Fibroblast of upper back skin (primary cell): ENCODE data around the gene KIF6.

Experiments used
- DNase-seq: peaks from one replicate; pipeline ENCODE4 v3.0.0-alpha.2; 2013

Gene KIF6

GRCh38 chr6:39366931-39367618 is 358.1 kb downstream of the KIF6 start:
- DNase-seq: no peak

- DNase-seq: peak; percentile 68
These were observed 359.7 kb downstream of the KIF6 start for GRCh38 chr6:39365281-39366074.

GRCh38 chr6:39363280-39363679 is 361.9 kb downstream of the KIF6 start:
- no peak for DNase-seq

DNA sequence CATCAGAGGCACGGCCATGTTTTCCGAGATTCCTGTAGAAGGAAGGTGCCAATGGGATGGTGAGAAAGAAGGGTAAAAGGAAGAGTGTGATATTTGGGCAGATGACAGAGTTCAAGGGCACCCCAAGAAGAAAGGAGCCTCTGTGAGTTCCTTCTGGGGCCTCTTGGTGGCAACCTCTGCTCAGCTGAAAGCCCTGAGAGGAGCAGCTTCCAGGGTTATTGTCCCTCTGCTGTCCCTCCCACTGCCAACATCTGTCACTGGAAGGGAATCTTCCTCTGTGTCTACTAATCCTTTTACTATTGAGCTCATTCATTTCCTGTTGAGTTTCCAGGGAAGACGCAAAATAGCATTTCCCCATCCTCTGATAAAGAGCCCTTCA is 362.7 kb downstream of the KIF6 start:
- DNase-seq: peak; percentile 25

DNA sequence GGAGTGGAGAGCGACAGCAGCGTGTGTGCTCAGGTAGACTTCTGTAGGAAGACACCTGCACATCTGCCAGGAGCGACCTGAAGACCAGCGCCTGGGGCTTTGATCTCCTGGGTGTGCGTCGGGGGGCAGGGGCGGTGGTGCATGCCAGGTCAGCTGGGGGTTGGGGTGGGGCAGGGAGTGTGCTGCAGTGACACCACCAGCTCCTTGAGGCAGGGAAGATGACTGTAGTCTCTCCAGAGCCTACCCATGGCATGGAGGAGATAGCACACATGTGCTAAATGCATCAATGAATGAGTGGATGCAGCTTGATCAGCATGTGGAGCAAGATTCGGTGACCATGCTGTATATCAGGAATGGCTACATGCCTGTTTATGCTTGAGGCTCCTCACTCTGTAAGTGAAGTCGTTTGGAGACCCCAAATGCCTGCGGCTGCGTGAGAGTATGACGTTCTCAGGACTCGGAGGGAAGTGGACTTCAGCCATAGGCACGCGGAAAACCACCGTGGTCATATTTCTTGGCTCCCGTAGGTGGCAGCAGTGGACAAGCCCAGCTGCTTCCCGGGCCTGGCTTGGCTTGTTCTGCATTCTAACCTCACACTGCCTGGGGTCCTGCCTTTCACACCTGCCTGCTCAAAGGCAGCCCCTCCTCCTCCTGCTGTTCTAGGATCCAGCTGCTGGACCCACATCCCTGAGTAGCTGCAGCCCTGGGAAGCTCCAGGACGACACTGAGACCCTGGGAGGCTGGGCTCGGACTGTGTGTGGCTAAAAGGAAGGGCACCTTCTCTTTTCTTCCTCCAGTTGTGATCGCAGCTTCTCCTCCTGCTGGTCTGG is 363.3 kb downstream of the KIF6 start:
- peak; percentile 66 for DNase-seq

DNA sequence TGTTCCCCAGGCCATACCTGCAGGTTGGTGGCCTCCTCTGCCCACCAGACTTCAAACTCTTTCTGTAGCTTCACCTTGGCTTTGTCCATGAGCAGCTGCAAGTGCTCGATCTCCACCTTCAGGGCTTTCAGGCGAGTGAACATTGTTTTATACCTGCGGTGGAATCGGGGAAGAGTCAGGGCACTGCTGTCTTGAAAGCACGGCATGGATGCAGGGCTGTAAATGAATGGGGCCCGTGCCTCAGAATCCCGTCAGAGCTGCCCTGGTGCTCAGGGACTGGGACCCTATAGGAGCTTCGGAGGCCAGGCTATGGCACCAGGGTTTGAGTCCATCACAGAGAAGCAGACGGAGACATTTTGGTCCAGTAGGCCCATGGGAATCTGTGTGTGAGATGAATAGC is 364.8 kb downstream of the KIF6 start:
- DNase-seq: no peak

DNA sequence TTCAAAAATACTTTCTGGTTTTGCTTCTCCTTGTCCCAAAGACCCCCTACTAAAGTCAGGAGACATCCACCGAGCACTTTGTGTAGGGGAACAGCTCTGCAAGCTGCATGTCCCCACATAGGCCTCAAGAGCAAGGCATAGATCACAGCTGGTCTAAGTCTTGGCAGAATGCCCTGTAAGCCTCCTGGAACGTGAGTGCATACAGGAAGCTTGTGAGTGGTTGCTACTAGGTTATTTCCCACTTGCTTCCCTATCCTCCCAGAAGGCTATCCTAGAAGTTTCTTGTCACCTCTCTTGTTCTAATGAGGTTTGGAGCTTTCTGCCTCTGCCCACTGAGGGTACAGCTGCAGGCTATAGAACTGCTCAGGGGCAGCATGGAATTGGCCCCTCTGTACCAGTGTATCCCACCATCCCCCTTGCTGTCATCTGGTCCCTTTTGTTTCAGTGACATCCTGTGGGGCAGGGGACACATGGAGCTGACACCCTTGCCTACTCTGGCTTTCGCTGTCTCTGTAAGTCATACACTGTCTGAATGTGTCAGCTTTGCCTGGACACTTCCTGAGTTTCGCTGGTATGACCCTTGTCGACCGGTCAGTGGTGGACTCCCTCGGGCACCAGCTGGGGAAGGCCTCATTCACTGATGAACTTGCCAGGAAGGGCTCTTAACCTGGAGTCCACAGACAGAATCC is 367.1 kb downstream of the KIF6 start:
- peak; percentile 74 for DNase-seq

- DNase-seq: no peak
These were observed 371.4 kb downstream of the KIF6 start for GRCh38 chr6:39353698-39354315.

DNA sequence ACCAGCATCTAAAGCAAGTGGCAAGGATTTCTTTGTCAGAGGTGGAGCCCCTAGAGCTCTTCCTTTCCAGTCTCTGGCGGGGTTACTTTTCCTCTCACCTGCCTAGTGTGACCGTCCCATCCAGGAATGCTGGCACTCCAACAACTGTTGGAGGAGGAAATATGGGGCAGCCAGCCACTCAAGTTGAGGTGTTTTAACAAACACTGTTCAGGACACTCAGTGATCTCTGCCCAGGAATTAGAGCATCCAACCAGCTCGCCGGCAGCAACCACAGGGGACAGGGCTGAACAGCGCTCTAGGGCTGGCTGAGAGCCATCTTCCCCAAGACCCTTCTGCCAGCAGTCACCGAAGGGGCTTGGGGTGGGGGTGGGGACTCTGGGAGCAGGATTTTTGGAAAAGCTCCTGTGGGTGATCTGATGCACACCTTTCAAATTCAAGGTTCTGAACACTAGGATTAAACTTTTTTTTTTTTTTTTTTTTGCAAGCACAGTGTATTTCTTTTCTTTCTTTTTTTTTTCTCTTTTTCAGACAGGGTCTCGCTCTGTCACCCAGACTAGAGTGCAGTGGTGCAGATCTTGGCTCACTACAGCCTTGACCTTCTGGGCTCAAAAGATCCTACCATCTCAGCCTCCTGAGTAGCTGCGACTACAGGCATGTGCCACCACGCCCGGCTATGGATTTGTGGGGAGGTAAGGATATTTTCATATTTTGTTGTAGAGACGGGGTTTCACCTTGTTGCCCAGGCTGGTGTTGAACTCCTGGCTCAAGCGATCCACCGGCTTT is 374.3 kb downstream of the KIF6 start:
- no peak for DNase-seq

GRCh38 chr6:39348740-39349139 is 376.5 kb downstream of the KIF6 start:
- DNase-seq: no peak

DNA sequence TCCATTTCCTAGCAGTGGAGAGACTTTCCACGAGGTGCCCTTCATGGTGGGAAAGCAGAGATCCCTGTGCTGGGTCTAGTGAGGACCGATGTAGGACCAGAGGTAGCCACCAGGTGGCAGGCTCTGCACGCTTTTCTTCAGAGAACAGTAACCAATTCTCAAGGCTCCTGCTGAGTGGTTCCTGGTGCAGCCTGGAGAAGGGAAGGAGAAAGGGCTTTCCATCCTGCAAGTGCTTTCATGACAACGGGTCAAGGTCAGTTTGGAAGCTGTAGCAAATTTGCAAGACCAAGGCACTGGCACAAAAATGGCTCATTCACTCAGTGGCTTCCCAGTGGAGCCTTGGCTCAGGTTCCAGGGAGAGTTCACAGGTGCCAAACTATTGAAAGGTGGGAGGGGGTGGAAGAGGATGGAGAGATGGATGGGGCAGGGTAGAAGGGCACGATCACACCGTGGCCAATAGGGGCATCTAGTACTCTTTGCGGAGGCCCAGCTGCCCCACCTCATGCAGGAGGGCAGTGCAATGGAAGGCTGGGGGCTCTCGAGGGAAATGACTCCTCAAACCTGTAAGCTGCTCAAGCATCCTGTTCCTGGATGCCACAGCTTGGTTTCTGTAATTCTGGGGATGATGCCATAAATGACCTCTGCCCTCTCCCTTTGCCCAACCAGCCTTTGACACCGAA is 377.2 kb downstream of the KIF6 start:
- DNase-seq: peak; percentile 51

DNA sequence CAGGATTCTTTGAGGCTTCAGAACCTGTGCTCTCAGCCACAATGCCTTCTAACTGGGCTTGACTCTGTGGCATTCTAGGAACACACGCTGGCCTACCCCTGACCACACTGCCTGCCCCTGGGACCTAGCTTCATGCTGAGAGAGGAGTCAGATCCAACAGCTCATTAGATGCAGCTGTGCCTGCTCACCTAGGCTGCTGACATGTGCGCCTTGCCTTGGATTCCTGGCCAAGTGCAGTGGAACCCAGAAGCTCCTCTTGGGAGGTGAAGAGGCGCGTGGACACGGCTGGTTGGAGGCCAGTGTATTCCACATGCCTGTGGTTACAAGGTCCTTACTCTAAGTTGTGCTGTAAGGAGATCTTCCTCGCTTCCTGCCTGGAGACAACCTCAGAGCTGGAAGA is 378.0 kb downstream of the KIF6 start:
- DNase-seq: no peak

- no peak for DNase-seq
These were observed 380.4 kb downstream of the KIF6 start for GRCh38 chr6:39344821-39345280.

DNA sequence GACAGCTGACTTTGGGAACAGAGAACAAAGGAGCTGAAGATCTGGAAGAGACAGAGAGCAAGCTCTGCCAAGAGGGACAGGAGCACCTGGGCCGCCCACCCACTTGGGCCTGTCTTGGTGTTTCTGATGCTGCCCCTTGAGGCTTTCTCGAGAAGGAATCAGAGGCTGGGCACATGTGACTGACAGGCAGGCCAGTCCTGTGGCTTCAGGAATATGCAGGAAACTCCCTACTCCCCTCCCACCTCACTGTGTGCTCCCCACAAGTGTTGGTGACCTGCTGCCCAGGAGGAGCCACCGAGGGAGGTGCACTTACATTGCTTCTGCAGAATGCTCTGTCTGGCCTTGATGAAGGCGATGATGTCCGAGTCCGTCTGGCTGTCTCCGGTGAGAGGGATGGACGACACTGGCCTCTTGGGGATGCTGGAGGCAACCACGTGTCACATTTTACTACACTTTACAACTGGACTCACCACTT is 381.8 kb downstream of the KIF6 start:
- no peak for DNase-seq

DNA sequence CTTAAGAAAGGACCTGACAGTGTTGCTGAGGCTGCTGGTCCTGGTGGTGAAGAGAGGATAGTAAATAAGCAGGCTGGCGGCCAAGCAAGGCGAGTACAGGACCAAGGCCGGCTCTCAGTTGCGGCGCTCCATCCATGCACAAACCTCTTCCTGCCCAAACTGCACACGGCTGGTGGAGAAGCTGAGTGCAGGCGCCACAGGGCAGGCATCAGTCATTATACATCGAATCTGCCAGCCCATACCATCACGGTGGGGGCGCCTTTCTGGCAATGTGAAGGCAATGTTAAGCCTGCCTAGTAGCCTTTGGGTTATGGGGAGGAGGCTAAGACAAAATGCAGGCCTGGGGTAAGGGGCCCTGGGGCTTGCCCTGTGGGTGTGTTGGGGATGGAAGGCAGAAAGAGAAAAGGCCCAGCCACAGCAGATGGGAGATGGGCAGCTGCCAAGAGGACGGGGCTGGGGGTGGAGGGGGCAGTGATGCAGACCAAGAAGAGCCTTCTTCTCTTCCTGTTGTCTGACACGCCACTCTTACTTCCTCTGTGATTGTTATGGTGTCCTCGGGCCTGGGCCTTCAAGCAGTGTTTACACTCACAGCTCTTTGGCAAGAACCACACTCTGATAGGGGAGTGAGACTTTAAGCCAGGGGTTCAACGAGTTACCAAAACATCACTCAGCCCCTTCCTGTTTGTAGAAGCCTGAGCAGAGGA is 382.4 kb downstream of the KIF6 start:
- DNase-seq: no peak

GRCh38 chr6:39341937-39342336 is 383.3 kb downstream of the KIF6 start:
- no peak for DNase-seq

- no peak for DNase-seq
These were observed 383.9 kb downstream of the KIF6 start for GRCh38 chr6:39341352-39341751.

- DNase-seq: no peak
These were observed 385.2 kb downstream of the KIF6 start for GRCh38 chr6:39339868-39340550.

GRCh38 chr6:39339096-39339867 is 385.9 kb downstream of the KIF6 start:
- DNase-seq: no peak
